Skeletal muscle satellite cell (primary cell): ENCODE data around the gene SLC17A5.
"Not testable (repeated sequence)": the region's sequence is repeated elsewhere in the genome, so short reads cannot be mapped to it uniquely, and the experiment has no call there.

ENCODE experiments used
- H3K27me3 ChIP-seq: 2 replicates; pipeline ENCODE4 v1.7.0; 2013; ENCODE audit warnings: low read length; ENCODE audit not compliant: control insufficient read depth, insufficient read depth
- H3K36me3 ChIP-seq: 2 replicates; pipeline ENCODE4 v1.7.0; 2013; ENCODE audit warnings: mild to moderate bottlenecking, control low read depth, low read length; ENCODE audit not compliant: insufficient read depth
- H3K4me1 ChIP-seq: 2 replicates; pipeline ENCODE4 v1.7.0; 2013; ENCODE audit warnings: low read length; ENCODE audit not compliant: control insufficient read depth, insufficient read depth
- H3K4me2 ChIP-seq: 2 replicates; pipeline ENCODE4 v1.7.0; 2013; ENCODE audit warnings: mild to moderate bottlenecking, low read length
- H3K4me3 ChIP-seq: 2 replicates; pipeline ENCODE4 v1.7.0; 2013; ENCODE audit warnings: low read length
- H3K9ac ChIP-seq: 2 replicates; pipeline ENCODE4 v1.7.0; 2013; ENCODE audit warnings: mild to moderate bottlenecking, low read depth, low read length, moderate library complexity
- H3K9me3 ChIP-seq: replicated peaks from 2 replicates; pipeline ENCODE4 v1.7.0; 2013; ENCODE audit warnings: mild to moderate bottlenecking, control low read depth, low read length

SLC17A5 gene

DNA sequence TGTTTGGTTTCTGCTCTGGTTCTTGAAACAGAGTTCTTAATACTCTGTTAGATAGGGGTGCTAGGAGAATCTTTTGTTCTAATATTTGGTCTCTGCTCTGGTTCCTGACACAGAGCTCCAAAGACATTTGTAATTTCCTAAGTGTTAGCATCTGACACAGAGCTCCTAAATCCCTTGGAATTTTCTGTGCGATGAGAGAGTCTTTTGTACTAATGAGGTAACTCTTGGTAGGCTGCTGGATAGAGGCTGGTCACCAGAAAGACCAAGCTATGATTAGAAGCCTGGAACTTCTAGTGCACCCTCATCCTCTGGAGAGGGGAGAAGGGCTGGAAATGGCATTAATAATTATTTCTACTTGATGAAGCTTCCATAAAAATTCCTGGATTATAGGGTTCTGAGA, 34.6 kb upstream of the SLC17A5 start:
- Histone ChIP-seq H3K36me3 (no peaks in the 10 kb centered on the region), H3K4me1 (peaks cover 8% of the 10 kb centered on the region), H3K4me3 (no peak overlapping the region), H3K9me3 (no peaks in the 10 kb centered on the region), H3K9ac (no peak overlapping the region), H3K27me3 (no peaks in the 10 kb centered on the region), H3K4me2 (no peak overlapping the region)

DNA sequence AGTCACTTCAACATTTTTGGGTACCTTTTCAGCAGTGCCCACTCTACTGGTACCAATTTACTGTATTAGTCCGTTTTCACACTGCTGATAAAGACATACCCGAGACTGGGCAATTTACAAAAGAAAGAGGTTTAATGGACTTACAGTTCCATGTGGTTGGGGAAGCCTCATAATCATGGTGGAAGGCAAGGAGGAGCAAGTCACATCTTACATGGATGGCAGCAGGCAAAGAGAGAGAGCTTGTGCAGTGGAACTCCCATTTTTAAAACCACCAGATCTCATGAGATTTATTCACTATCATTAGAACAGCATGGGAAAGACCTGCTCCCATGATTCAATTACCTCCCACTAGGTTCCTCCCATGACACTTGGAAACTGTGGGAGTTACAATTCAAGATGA, 29.8 kb upstream of the SLC17A5 start:
- not testable (repeated sequence) for H3K4me3 ChIP-seq, H3K27me3 ChIP-seq, H3K9ac ChIP-seq, H3K4me2 ChIP-seq, H3K36me3 ChIP-seq, H3K9me3 ChIP-seq
- H3K4me1 ChIP-seq = peaks cover 19% of the 10 kb centered on the region

DNA sequence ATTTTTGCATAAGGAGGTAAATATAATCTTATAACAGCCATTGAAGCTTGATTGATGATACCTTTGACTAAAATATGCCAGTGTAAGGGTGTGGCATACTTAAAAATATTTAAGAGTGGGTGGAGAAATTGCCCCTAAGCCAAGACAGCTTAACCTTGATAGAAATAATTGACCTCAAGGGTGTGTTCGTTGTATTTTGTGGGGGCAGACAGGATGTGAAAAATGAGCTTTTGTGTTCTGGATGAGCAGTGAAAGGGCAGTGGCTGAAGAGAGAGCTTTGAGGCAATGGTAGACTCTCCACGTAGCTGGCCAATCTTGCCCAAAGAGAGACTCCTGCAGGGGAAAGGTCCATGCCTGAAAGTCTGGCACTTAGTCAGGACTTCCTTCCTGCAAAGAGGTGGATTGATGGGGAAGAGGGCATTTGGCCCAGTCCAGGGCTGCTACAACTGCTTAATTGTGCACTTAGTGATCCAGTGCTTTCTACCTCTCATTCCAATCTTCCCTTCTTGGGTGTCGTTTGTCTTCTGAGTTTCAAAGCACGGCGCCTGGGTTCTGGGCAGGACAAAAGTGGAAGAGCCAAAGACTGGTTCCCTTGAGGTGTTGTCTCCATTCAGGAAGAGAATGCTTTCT, 26.6 kb upstream of the SLC17A5 start:
- Histone ChIP-seq H3K36me3 (no peaks in the 10 kb centered on the region), H3K9ac (no peak overlapping the region), H3K4me3 (peak overlapping the region; percentile 2), H3K9me3 (no peaks in the 10 kb centered on the region), H3K4me1 (peaks cover 19% of the 10 kb centered on the region), H3K4me2 (peak overlapping the region; percentile 38), H3K27me3 (no peaks in the 10 kb centered on the region)

DNA sequence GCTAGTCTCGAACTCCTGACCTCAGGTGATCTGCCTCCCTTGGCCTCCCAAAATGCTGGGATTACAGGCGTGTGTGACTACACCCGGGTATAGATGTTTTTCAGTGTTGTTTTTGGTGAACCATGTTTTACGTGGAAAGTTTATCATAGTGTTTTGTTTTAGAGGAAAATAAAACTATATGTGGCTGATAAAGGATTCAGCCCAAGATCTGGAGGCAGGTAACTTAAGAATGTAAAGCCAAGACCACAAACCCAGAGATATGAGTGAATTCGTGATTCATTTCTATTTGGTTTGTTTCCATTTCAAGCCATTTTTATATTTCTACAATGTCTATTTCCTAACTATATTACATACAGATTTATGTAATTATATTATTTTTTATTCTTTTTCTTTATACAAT, 26.1 kb upstream of the SLC17A5 start:
- not testable (repeated sequence) for H3K27me3 ChIP-seq, H3K36me3 ChIP-seq, H3K4me3 ChIP-seq, H3K9ac ChIP-seq, H3K4me2 ChIP-seq, H3K9me3 ChIP-seq
- peaks cover 19% of the 10 kb centered on the region for H3K4me1 ChIP-seq

DNA sequence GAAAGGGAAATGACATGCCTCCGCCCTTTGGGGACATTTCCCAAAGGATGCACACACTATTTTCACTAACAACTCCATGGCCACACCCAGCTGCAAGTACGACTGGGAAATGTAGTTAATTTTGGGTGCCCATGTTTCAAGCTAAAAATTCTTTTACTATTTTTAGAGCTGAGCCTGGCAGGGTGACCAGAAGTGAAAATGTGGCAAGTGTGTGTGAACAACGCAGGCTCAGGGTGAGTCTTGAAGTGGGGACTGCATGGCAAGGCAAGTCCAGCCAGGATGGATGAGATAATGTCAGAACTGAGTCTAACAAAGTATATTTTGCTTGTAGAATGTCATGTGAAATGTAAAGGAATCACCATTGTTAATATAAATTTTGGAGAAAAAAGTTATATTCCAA, 25.2 kb upstream of the SLC17A5 start:
- Histone ChIP-seq H3K4me1 (peaks cover 19% of the 10 kb centered on the region), H3K27me3 (no peaks in the 10 kb centered on the region), H3K9me3 (no peaks in the 10 kb centered on the region), H3K4me2 (no peak overlapping the region), H3K9ac (no peak overlapping the region), H3K4me3 (no peak overlapping the region), H3K36me3 (no peaks in the 10 kb centered on the region)

DNA sequence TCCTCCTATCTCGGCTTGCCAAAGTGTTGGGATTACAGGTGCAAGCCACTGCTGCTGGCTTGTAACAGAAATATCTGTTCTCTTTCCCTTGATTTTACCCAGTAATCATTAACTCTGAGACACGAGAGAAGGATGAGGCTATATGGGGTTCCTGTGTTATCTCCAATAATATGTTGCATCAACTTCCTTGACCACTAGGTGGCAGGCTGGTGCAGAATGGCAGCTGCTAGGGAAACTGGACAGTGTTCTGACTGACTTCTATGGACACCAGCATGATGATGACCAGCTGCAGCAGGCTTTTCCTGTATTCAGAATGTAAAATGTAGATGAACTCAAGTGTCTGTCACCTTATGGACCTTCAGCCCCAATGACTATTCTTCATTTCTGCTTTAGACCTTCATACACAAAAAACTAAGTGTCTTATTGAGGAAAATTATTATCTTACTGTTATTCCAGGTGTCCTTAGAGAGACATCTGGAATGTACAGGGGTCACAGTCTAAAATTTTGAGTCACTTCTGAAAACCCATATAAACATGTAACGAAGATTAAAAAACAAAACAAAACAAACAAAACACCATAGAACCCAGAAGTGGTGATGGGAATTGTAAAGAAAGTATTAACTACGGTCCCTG, 21.8 kb upstream of the SLC17A5 start:
- Histone ChIP-seq H3K9ac (no peak overlapping the region), H3K4me2 (no peak overlapping the region), H3K27me3 (no peaks in the 10 kb centered on the region), H3K4me3 (no peak overlapping the region), H3K9me3 (no peaks in the 10 kb centered on the region), H3K4me1 (peaks cover 14% of the 10 kb centered on the region), H3K36me3 (no peaks in the 10 kb centered on the region)

DNA sequence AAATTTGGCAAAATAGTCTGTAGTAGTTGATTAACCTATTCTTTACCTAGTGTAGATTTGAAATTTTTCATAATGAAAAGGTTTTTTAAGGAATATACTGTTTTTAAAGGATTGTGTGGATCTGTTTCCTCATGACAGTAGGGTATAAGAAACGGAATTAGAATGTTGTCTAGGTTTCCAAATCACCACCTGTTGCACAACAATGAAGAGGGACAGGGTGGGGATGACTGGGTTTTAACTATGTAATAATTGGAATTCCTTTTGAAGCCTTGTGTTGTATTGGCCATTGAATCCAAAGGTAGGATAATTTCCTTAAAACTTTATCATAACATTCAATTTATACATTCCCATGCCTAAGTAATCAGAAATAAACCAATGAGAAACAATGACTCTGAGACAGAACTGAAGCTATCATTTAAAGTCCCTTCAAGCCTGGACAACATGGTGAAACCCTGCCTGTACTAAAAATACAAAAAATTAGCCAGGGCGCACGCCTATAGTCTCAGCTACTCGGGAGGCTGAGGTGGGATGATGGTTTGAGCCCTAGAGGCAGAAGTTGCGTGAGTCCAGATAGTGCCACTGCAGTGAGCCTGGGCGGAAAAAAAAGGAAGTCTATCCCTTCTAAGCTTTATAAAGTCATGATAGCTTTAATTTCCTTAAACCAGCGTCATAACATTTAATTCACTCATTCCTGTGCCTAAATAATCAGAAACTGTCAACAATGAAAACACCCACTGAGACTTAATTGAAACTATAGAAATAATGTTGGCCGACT, 18.3 kb upstream of the SLC17A5 start:
- Histone ChIP-seq H3K27me3 (no peaks in the 10 kb centered on the region), H3K4me1 (no peaks in the 10 kb centered on the region), H3K4me2 (no peak overlapping the region), H3K4me3 (no peak overlapping the region), H3K9ac (no peak overlapping the region), H3K36me3 (no peaks in the 10 kb centered on the region), H3K9me3 (no peaks in the 10 kb centered on the region)

DNA sequence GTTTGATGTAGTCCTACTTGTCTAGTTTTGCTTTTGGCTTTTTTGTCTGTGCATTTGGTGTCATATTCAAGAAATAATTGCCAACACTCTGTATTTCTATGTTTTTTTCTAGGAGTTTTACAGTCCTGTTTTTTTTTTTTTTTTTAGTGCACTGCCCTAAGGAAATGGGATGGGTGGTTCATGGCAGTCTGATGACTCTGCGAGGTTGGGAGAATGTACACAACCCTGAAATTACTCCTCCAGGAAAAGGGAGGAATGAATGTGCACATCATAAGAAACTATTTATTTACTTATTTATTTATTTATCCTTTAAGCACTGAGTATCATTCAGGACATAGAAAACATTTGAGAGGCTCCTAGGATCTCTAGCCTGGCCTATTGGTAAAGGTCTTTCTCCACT, 15.2 kb upstream of the SLC17A5 start:
- no peak overlapping the region for H3K4me2 ChIP-seq
- H3K4me3 ChIP-seq = no peak overlapping the region
- H3K4me1 ChIP-seq = peaks cover 12% of the 10 kb centered on the region
- H3K36me3 ChIP-seq = no peaks in the 10 kb centered on the region
- no peaks in the 10 kb centered on the region for H3K27me3 ChIP-seq
- H3K9me3 ChIP-seq = no peaks in the 10 kb centered on the region
- no peak overlapping the region for H3K9ac ChIP-seq

DNA sequence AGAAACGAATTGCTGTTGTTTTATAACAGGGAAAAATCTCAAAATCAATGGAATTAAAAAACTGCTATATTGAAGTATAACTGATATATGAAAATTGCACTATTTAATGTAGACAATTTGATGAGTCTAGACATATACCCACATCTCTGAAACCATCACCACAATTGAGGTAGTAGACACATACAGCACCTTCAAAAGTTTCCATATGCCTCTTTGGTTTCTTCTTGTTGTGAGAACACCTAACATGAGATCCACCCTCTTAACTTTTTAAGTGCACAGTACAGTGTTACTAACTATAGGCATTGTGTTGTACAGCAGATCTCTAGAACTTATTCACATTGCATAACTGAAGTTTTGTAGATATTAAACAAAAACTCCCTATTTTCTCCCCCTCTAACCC, 14.0 kb upstream of the SLC17A5 start:
- H3K4me1 ChIP-seq = peaks cover 12% of the 10 kb centered on the region
- no peaks in the 10 kb centered on the region for H3K9me3 ChIP-seq

DNA sequence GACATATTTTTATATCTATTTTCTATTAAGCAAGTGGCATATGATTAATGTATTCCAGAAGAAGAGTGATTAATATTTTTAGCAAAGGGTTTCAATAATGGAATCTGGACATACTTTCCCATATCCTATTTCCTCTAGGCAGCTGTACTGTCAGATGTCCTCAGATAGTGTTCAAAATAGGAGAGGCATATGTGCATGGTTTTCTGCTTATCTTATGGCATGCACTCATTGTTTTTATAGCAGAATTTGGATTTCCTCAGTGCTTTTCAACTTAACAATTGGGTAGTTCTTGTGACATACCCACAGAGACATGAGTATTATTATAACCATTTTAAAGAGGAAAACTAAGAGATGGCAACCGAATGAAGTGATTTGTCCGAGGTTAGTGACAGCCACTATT, 12.6 kb upstream of the SLC17A5 start:
- H3K9me3 ChIP-seq = no peaks in the 10 kb centered on the region
- H3K4me3 ChIP-seq = no peak overlapping the region
- no peaks in the 10 kb centered on the region for H3K27me3 ChIP-seq
- peaks cover 12% of the 10 kb centered on the region for H3K4me1 ChIP-seq
- no peak overlapping the region for H3K4me2 ChIP-seq
- no peak overlapping the region for H3K9ac ChIP-seq
- no peaks in the 10 kb centered on the region for H3K36me3 ChIP-seq

More for the DNA sequence above, 14.0 kb upstream of the SLC17A5 start:
- Histone ChIP-seq H3K4me2 (no peak overlapping the region), H3K9ac (no peak overlapping the region), H3K27me3 (no peaks in the 10 kb centered on the region), H3K4me3 (no peak overlapping the region), H3K36me3 (no peaks in the 10 kb centered on the region)

DNA sequence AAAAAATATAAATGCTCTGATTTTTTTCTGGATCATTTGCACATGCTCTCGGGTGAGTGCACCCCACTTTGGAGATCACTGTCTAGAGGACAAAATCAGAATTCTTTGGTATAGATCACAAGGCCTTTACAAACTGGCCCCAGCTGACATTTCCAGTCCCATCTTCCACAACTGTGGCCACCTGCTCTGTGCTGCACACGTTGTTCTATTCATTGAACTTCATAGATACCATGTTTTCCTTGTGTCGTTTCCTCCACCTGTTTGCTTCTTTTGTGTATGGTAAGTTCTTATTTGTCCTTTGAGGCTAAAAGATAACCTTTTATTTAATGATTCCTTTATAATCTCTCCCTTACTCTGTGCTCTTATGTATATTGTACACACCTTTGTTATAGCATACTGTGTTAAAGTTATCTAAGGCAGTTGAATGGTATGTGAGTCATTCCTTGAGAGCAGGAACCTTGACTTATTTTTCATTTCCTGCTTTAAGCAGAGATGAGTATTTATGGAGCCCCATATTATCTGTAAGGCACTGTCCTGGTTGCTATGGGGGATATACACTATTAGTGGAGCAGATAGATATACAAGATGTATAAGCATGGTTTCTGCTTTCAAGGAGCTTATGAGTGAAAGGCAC, 12.0 kb upstream of the SLC17A5 start:
- H3K27me3 ChIP-seq = no peaks in the 10 kb centered on the region
- H3K4me1 ChIP-seq = peaks cover 12% of the 10 kb centered on the region
- H3K36me3 ChIP-seq = no peaks in the 10 kb centered on the region
- H3K4me3 ChIP-seq = no peak overlapping the region
- H3K4me2 ChIP-seq = peak overlapping the region; percentile 13
- no peak overlapping the region for H3K9ac ChIP-seq
- no peaks in the 10 kb centered on the region for H3K9me3 ChIP-seq
